Nephron (organoid): Measurements from ENCODE around the gene MYO18B.

Source experiments
- H3K27ac Mint-ChIP-seq, 3 experiments: 2 replicates each; pipeline ENCODE4 v1.8.0; 2020; ENCODE audit warnings: mixed read lengths in 3 of 3, mild to moderate bottlenecking in 2 of 3, moderate library complexity in 1 of 3
- H3K27me3 Mint-ChIP-seq: 2 replicates; pipeline ENCODE4 v1.8.0; 2021; ENCODE audit warnings: low read depth, mild to moderate bottlenecking, moderate library complexity, mixed read lengths
- H3K36me3 Mint-ChIP-seq: 2 replicates; pipeline ENCODE4 v1.8.0; 2020; ENCODE audit warnings: low read depth, mixed read lengths
- H3K4me1 Mint-ChIP-seq: 2 replicates; pipeline ENCODE4 v1.8.0; 2020; ENCODE audit warnings: mixed read lengths
- H3K4me3 Mint-ChIP-seq, 3 experiments: 2 replicates each; pipeline ENCODE4 v1.8.0; 2020; ENCODE audit warnings: mild to moderate bottlenecking in 3 of 3, mixed read lengths in 3 of 3, moderate library complexity in 2 of 3
- H3K9me3 Mint-ChIP-seq: 2 replicates; pipeline ENCODE4 v1.8.0; 2020; ENCODE audit warnings: mixed read lengths
- CTCF ChIP-seq, 3 experiments: fragments of 200-600 bp; sonication (generic); IDR thresholded peaks; one replicate each; pipeline ENCODE4 v1.5.0; 2021; ENCODE audit warnings: antibody characterized with exemption in 3 of 3; ENCODE audit not compliant: unreplicated experiment in 3 of 3

MYO18B gene

GRCh38 chr22:25953276-25953675 is 211.3 kb downstream of the MYO18B start:
- Mint-ChIP-seq H3K9me3 (no peaks in the 10 kb centered on the region), H3K27me3 (peaks cover 5% of the 10 kb centered on the region), H3K27ac (no peak overlapping the region), H3K36me3 (no peaks in the 10 kb centered on the region), H3K4me1 (peaks cover 4% of the 10 kb centered on the region), H3K4me3 (no peak overlapping the region)
- TF ChIP-seq CTCF (IDR thresholded peaks at IDR 0.05; ENCODE audit: unreplicated experiment in 3 of 3): no peak

- no peak for TF ChIP-seq CTCF (IDR thresholded peaks at IDR 0.05; ENCODE audit: unreplicated experiment in 3 of 3)
- H3K4me1 Mint-ChIP-seq: peaks cover 4% of the 10 kb centered on the region
- H3K4me3 Mint-ChIP-seq: no peak overlapping the region
- no peaks in the 10 kb centered on the region for H3K36me3 Mint-ChIP-seq
- H3K27me3 Mint-ChIP-seq: peaks cover 11% of the 10 kb centered on the region
- no peaks in the 10 kb centered on the region for H3K9me3 Mint-ChIP-seq
- H3K27ac Mint-ChIP-seq: no peak overlapping the region
Measured at GRCh38 chr22:25953919-25954318, 211.9 kb downstream of the MYO18B start.

GRCh38 chr22:25955323-25955722 is 213.3 kb downstream of the MYO18B start:
- TF ChIP-seq CTCF (IDR thresholded peaks at IDR 0.05; ENCODE audit: unreplicated experiment in 3 of 3): no peak
- no peak overlapping the region for H3K4me3 Mint-ChIP-seq

GRCh38 chr22:25956801-25957200 is 214.8 kb downstream of the MYO18B start:
- Mint-ChIP-seq H3K9me3 (no peaks in the 10 kb centered on the region), H3K4me3 (no peak overlapping the region), H3K4me1 (no peaks in the 10 kb centered on the region), H3K36me3 (no peaks in the 10 kb centered on the region), H3K27ac (no peak overlapping the region), H3K27me3 (peaks cover 18% of the 10 kb centered on the region)
- no peak for TF ChIP-seq CTCF (IDR thresholded peaks at IDR 0.05; ENCODE audit: unreplicated experiment in 3 of 3)

More at GRCh38 chr22:25955323-25955722, 213.3 kb downstream of the MYO18B start:
- H3K9me3 Mint-ChIP-seq: no peaks in the 10 kb centered on the region
- peaks cover 13% of the 10 kb centered on the region for H3K27me3 Mint-ChIP-seq
- H3K36me3 Mint-ChIP-seq: no peaks in the 10 kb centered on the region
- H3K27ac Mint-ChIP-seq: no peak overlapping the region
- peaks cover under 1% of the 10 kb centered on the region for H3K4me1 Mint-ChIP-seq

GRCh38 chr22:25959818-25960774 is 218.1 kb downstream of the MYO18B start:
- Mint-ChIP-seq H3K36me3 (no peaks in the 10 kb centered on the region), H3K9me3 (peaks cover 3% of the 10 kb centered on the region), H3K4me3 (no peak overlapping the region)

More at GRCh38 chr22:25959818-25960774, 218.1 kb downstream of the MYO18B start:
- H3K27me3 Mint-ChIP-seq: peaks cover 31% of the 10 kb centered on the region
- no peak overlapping the region for H3K27ac Mint-ChIP-seq
- TF ChIP-seq CTCF (IDR thresholded peaks at IDR 0.05; ENCODE audit: unreplicated experiment in 3 of 3): no peak
- no peaks in the 10 kb centered on the region for H3K4me1 Mint-ChIP-seq
